Measurements from ENCODE around the gene ACBD6. TPM values are rescaled to one million over a fixed set of nuclear protein-coding genes. Genes with fewer than 3 reads are reported as not detected.

Gene ACBD6
- total RNA-seq, 1 donor from 2014 or later: 49.8 TPM

DNA sequence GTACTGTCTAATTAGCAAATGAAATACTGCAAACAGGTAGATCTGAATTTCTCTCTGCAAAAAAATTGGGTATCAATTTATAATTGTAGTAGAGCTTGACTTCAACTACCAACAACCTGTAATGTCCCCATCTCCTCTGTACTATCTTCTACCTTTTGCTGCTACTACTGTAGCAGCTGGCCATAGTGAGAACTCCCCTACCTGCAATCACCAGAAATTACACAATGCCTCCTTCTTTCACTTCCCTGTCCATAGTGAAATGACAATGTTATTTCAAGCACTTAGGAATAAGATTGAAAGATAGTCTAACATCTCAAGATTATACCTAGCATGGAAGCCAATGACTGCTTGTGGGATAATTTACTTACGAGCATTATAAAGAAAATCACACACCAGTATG, 100.4 kb downstream of the ACBD6 start:
- no peak for DNase-seq
- Mint-ChIP-seq H3K27ac (no peak overlapping the region), H3K36me3 (ENCODE audit: low read depth) (peaks cover 9% of the 10 kb centered on the region), H3K4me1 (no peaks in the 10 kb centered on the region), H3K9me3 (no peaks in the 10 kb centered on the region), H3K27me3 (no peaks in the 10 kb centered on the region), H3K4me3 (no peak overlapping the region)
- intact Hi-C loops (cut with micrococcal nuclease): no loop called here

DNA sequence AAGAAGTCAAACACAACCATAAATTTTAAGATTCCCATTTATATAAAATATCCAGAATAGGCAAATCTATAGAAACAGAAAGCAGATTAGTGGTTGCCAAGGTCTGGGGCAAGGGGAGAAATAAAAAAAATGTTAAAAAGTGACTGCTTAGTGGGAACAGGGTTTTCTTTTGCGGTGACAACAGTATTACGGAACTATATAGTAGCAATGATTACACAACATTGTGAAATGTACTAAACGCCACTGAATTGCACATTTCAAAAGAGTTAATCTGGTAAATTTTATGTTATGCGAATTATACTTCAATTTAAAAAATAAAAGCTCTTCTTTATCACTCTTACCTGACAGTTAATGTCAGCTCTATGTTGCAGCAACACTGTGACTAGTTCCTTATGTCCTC, 105.2 kb downstream of the ACBD6 start:
- peaks cover 8% of the 10 kb centered on the region for H3K9me3 Mint-ChIP-seq
- H3K4me3 Mint-ChIP-seq: no peak overlapping the region
- H3K27me3 Mint-ChIP-seq: no peaks in the 10 kb centered on the region
- intact Hi-C loops (cut with micrococcal nuclease): no loop called here
- no peak for DNase-seq
- peaks cover 35% of the 10 kb centered on the region for H3K36me3 Mint-ChIP-seq (ENCODE audit: low read depth)
- H3K27ac Mint-ChIP-seq: no peak overlapping the region
- H3K4me1 Mint-ChIP-seq: no peaks in the 10 kb centered on the region

DNA sequence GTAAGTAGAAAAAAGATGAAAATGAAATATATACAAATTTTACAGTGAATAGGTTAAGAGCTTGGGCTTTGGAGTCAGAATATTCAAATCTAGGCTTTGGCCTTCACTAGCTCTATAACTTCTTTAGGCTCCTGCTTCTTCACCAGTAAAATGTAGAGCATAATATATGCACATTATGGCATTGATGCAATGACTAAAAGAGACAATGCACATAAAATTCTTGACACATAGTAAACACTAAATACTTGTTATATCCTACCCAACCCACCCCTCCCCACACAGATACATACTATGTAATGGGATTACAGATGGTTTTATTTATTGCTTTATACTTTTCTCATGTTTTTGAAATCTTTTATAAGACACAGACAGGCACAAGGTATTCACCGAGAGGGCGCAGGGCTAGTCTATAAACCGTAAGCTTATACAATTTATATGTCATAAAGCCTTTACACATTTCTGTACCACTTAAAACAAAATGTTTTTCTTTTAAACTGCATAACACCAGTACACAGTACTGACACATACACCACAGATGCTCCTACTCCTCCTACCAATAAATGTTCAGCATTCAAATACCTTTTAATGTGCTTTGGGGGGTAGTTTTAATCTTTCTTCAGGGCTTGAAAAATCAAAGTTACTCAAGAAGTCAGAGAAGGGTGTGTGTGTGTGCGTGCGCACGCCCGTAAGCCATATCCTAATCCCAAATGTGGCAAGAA, 109.8 kb downstream of the ACBD6 start:
- H3K27ac Mint-ChIP-seq: no peak overlapping the region
- H3K4me1 Mint-ChIP-seq: peaks cover 5% of the 10 kb centered on the region
- no peaks in the 10 kb centered on the region for H3K27me3 Mint-ChIP-seq
- H3K9me3 Mint-ChIP-seq: peaks cover 12% of the 10 kb centered on the region
- DNase-seq: no peak
- intact Hi-C loops (cut with micrococcal nuclease): no loop called here
- no peak overlapping the region for H3K4me3 Mint-ChIP-seq
- peaks cover 48% of the 10 kb centered on the region for H3K36me3 Mint-ChIP-seq (ENCODE audit: low read depth)

DNA sequence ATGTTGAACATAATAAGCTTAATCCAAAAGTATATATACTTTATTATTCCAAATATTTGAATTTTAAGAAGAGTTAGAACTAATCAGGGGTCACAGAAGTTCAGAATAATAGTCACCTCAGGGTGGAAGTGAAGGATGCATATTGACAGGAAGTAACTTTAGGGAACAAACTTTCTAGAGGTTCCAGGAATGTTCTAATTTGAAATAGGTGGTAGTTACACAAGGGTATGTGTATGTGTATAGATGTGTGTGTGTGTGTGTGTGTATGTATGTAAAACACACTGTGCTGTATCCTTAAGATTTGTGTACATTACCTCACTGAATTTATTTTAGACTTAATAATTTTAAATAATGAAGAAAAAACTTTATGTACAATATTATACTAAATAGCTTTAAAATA, 110.4 kb downstream of the ACBD6 start:
- Mint-ChIP-seq H3K27me3 (no peaks in the 10 kb centered on the region), H3K4me1 (peaks cover 8% of the 10 kb centered on the region), H3K9me3 (peaks cover 12% of the 10 kb centered on the region), H3K4me3 (no peak overlapping the region), H3K36me3 (ENCODE audit: low read depth) (peaks cover 45% of the 10 kb centered on the region), H3K27ac (no peak overlapping the region)
- DNase-seq: no peak
- intact Hi-C loops (cut with micrococcal nuclease): no loop called here

DNA sequence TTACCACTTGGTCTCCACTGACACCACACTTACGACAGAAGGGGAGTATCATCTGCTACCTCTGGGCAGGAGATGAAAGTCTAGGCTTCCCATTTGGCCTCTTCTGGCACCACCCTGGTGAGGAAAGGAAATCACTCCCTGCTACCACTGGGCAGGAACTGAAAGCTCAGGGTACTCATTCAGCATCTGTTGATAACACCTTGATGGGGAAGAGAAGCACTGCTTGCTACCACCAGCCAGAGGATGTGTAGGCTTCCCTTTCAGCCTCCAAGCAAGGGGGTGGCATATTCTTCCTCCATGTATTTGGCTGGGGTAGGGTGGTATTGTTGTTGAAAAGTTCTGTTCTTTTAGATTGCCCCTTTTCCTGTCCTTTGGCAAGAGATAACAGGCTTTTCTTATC, 115.0 kb downstream of the ACBD6 start:
- Mint-ChIP-seq H3K27me3 (no peaks in the 10 kb centered on the region), H3K4me1 (peaks cover 16% of the 10 kb centered on the region), H3K27ac (peak overlapping the region; percentile 62), H3K36me3 (ENCODE audit: low read depth) (peaks cover 36% of the 10 kb centered on the region), H3K4me3 (no peak overlapping the region), H3K9me3 (peaks cover 19% of the 10 kb centered on the region)
- intact Hi-C loops (cut with micrococcal nuclease): no loop called here
- DNase-seq: no peak

DNA sequence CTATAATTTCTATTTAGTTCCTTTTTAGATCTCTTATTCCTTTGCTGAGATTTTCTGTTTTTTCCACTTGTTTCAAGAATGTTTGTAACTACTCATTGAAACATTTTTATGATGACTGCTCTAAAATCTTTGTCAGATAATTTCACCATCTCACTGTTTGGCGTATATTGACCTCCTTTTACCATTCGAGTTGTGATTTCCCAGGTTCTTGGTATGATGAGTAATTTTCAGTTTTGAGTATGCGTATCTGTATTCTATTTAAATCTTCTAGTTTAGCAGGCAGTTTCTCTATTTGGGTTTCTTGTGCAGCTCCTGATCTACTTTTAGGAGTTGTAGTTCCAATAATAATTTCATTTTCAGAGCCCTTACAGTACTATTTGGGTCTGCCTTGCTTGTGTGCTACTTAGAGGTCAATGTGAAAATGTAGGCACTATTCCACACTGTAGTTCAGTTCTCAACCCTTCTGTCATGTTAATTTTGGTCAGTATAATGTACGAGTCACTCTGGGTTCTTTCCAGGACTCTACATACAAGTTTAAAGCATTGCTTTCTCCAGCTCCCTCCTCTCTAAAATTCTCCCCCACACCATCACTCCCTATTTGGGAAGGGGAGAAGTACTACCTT, 115.5 kb downstream of the ACBD6 start:
- no peak for DNase-seq
- peaks cover 16% of the 10 kb centered on the region for H3K4me1 Mint-ChIP-seq
- H3K27ac Mint-ChIP-seq: peak overlapping the region; percentile 62
- H3K9me3 Mint-ChIP-seq: peaks cover 24% of the 10 kb centered on the region
- peaks cover 39% of the 10 kb centered on the region for H3K36me3 Mint-ChIP-seq (ENCODE audit: low read depth)
- H3K4me3 Mint-ChIP-seq: no peak overlapping the region
- no peaks in the 10 kb centered on the region for H3K27me3 Mint-ChIP-seq
- intact Hi-C loops (cut with micrococcal nuclease): no loop called here

DNA sequence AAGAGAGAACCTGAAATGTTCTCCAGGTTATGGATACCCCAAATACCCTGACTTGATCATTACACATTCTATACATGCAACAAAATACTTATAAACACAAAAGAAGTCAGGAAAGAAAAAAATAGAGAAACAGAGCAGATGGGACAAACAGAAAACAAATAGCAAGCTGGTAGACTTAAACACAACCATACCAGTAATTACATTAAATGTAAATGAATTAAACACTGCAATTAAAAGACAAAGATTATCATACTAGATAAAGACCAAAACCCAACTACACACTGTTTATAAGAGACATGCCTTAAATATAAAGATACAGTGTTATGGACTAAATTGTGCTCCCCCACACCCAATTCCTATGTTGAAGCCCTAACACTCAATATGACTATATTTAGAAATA, 117.2 kb downstream of the ACBD6 start:
- H3K27ac Mint-ChIP-seq: no peak overlapping the region
- H3K27me3 Mint-ChIP-seq: no peaks in the 10 kb centered on the region
- intact Hi-C loops (cut with micrococcal nuclease): no loop called here
- DNase-seq: no peak
- H3K4me3 Mint-ChIP-seq: no peak overlapping the region
- H3K36me3 Mint-ChIP-seq (ENCODE audit: low read depth): peaks cover 36% of the 10 kb centered on the region
- peaks cover 21% of the 10 kb centered on the region for H3K4me1 Mint-ChIP-seq
- peaks cover 31% of the 10 kb centered on the region for H3K9me3 Mint-ChIP-seq

DNA sequence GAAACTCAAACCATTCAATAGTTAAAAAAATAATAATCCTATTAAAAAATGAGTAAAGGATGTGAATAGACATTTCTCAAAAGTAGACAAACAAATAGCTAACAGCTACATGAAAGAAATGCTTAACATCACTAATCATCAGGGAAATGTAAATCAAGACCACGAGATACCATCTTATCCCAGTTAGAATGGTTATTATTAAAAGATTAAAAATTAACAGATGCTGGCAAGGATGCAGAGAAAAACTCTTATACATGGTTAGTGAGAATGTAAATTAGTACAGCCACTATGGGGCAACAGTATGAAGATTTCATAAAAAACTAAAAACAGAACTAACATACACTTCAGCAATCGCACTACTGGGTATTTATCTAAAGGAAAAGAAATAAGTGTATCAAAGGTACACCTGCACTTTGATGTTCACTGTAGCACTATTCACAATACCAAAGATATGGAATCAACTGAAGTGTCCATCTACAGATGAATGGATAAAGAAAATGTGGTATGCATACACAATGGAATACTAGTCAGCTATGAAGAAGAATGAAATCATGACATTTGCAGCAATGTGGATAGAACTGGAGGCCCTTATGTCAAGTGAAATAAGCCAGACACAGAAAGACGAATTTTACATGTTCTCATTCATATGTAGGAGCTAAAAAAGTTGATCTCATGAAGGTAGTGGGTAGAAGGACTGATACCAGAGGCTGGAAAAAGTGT, 117.9 kb downstream of the ACBD6 start:
- H3K36me3 Mint-ChIP-seq (ENCODE audit: low read depth): peaks cover 40% of the 10 kb centered on the region

DNA sequence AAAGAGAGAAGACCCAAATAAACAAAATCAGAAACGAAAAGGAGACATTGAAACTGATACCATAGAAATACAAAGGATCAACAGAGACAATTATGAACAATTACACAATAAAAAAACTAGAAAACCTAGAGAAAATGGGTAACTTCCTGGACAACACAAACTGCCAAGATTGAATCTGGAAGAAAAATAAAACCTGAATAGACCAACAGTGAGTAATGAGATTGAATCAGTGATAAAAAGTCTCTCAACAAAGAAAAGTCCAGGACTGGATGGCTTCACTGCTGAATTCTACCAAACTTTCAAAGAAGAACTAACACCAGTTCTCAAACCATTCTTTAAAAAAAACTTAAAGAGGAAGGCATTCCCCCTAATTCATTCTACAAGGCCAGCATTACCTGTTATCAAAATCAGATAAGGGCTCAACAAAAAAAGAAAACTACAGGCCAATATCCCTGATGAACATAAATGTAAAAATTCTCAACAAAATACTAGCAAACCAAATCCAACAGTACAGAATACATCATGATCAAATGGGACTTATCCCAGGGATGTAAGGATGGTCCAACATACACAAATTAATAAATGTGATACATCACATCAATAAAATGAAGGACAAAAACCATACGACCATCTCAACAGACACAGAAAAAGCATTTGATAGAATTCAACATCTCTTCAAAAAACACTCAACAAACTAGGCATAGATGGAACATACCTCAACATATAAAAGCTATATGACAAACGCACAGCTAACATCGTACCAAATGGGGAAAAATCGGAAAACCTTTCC, 119.9 kb downstream of the ACBD6 start:
- intact Hi-C loops (cut with micrococcal nuclease): no loop called here
- no peak overlapping the region for H3K4me3 Mint-ChIP-seq
- no peak overlapping the region for H3K27ac Mint-ChIP-seq
- DNase-seq: no peak
- peaks cover 23% of the 10 kb centered on the region for H3K4me1 Mint-ChIP-seq
- peaks cover 45% of the 10 kb centered on the region for H3K36me3 Mint-ChIP-seq (ENCODE audit: low read depth)
- no peaks in the 10 kb centered on the region for H3K27me3 Mint-ChIP-seq
- H3K9me3 Mint-ChIP-seq: peaks cover 37% of the 10 kb centered on the region

More for the DNA sequence above, 117.9 kb downstream of the ACBD6 start:
- H3K27ac Mint-ChIP-seq: no peak overlapping the region
- DNase-seq: no peak
- peaks cover 34% of the 10 kb centered on the region for H3K9me3 Mint-ChIP-seq
- no peak overlapping the region for H3K4me3 Mint-ChIP-seq
- H3K4me1 Mint-ChIP-seq: peaks cover 23% of the 10 kb centered on the region
- H3K27me3 Mint-ChIP-seq: no peaks in the 10 kb centered on the region
- intact Hi-C loops (cut with micrococcal nuclease): no loop called here

DNA sequence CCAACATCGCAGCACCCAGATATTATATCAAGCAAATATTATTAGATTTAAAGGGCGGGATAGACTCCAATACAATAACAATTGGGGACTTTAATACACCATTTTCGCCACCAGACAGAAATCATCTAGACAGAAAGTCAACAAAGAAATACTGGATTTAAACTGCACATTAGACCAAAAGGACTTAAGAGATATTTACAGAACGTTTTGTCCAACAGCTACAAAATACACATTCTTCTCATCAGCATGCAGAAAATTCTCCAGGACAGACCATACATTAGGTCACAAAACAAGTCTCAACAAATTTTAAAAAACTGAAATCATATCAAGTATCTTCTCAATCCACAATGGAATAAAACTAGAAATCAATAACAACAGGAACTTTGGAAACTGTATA, 121.2 kb downstream of the ACBD6 start:
- Mint-ChIP-seq H3K4me1 (peaks cover 12% of the 10 kb centered on the region), H3K4me3 (no peak overlapping the region), H3K27me3 (no peaks in the 10 kb centered on the region), H3K36me3 (ENCODE audit: low read depth) (peaks cover 48% of the 10 kb centered on the region), H3K27ac (no peak overlapping the region), H3K9me3 (peaks cover 43% of the 10 kb centered on the region)
- intact Hi-C loops (cut with micrococcal nuclease): no loop called here
- no peak for DNase-seq

DNA sequence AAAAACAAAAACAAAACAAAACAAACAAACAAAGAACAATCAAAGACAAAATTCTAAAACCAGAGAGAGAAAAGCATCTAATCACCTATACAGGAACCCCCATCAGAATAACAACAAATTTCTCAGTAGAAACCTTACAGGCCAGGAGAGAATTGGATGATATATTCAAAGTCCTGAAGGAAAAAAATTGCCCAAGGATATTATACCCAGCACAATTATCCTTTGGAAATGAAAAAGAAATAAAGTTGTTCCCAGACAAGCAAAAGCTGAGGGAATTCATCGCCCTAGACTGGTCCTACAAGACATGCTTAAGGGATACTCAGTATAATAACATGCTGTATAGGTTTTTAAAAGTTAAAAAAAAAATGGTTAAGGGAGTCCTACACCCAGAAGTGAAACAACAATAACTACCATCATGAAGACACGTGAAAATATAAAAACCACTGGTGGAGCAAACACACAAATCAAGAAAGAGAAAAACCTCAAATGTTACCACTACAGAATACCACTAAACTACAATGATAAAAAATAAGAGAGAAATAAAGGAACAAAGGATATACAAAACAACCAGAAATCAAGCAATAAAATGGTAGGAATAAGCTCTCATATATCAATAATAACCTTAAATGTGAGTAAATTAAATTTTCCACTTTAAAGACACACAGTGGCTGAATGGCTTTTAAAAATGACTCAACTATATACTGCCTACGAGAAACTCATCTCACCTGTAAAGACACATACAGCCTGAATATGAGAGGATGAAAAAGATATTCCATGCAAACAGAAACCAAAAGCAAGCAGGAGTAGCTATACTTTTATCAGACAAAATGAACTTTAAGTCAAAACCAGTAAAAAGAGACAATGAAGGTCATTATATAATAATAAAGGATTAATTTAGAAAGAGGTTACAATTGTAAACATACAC, 121.9 kb downstream of the ACBD6 start:
- intact Hi-C loops (cut with micrococcal nuclease): no loop called here
- H3K27me3 Mint-ChIP-seq: no peaks in the 10 kb centered on the region
- no peak for DNase-seq
- H3K4me1 Mint-ChIP-seq: peaks cover 12% of the 10 kb centered on the region
- H3K27ac Mint-ChIP-seq: peak overlapping the region; percentile 34
- H3K4me3 Mint-ChIP-seq: no peak overlapping the region
- H3K36me3 Mint-ChIP-seq (ENCODE audit: low read depth): peaks cover 48% of the 10 kb centered on the region
- H3K9me3 Mint-ChIP-seq: peaks cover 43% of the 10 kb centered on the region

DNA sequence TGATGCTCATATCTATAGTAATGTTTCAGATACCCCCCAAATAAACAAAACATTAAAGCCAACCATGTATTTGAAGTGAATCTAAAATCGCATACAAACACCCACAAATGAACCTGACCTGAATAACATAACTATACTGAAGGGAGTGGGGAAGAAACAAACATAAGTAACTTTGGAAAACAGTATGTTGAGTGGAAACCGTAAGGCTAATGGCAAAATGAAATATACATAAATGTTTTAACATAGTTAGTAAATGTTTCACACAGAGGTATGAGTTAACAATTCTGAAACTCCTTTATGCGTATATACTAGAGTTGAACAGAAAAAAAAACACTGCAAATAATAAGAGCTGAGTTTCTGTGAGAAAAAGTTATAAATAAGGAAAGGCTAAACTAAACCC, 125.6 kb downstream of the ACBD6 start:
- Mint-ChIP-seq H3K27me3 (no peaks in the 10 kb centered on the region), H3K36me3 (ENCODE audit: low read depth) (peaks cover 29% of the 10 kb centered on the region), H3K4me1 (peaks cover 12% of the 10 kb centered on the region), H3K27ac (no peak overlapping the region), H3K9me3 (peaks cover 23% of the 10 kb centered on the region), H3K4me3 (no peak overlapping the region)
- intact Hi-C loops (cut with micrococcal nuclease): no loop called here
- DNase-seq: no peak

DNA sequence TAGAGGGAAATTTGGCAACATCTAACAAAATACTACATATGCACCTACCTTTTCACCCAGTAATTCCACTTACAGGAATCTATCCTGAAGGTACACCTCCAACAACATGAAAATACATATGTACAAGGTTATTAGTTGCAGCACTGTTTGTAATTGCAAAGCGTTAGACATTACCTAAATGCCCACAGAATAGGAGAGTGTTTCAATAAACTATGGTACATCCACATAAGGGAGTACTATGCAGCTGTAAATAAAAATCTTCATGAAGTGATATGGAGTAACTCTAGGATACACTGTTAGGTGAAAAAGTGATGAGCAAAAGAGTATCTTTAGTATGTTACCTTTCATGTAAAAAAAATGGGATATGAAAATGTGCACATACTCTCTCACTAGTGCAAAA, 126.1 kb downstream of the ACBD6 start:
- Mint-ChIP-seq H3K36me3 (ENCODE audit: low read depth) (peaks cover 29% of the 10 kb centered on the region), H3K27ac (no peak overlapping the region), H3K4me1 (peaks cover 15% of the 10 kb centered on the region), H3K4me3 (no peak overlapping the region), H3K27me3 (no peaks in the 10 kb centered on the region), H3K9me3 (peaks cover 21% of the 10 kb centered on the region)
- DNase-seq: no peak
- intact Hi-C loops (cut with micrococcal nuclease): no loop called here
